HG03575 (cell line): ENCODE measurements around the gene ALAS1.

Experiments
- ATAC-seq: cut with Tn5 transposase; IDR thresholded peaks from one replicate; pipeline ENCODE4 v1.9.1; 2021; ENCODE audit not compliant: unreplicated experiment, insufficient number of reproducible peaks, low FRiP score; ENCODE audit errors: extremely low read depth

Gene ALAS1

GRCh38 chr3:52194485-52195290 lies 3.3 kb upstream of the ALAS1 start:
- no peak for ATAC-seq

DNA sequence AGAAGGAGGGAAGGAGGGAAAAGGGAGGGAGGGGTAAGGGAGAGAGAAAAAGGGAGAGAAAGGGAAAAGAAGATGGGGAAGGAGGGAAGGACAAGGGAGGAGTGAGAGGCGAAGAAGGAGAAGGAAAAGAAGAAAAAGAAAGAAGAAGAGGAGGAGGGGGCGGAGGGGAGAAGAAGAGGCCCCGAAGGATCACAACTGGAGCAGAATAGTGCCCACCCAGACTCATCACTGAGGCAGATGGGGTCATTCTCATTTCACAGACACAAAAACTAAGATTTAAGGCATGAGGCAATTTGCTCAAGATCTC lies 2.7 kb upstream of the ALAS1 start:
- ATAC-seq: no peak

DNA sequence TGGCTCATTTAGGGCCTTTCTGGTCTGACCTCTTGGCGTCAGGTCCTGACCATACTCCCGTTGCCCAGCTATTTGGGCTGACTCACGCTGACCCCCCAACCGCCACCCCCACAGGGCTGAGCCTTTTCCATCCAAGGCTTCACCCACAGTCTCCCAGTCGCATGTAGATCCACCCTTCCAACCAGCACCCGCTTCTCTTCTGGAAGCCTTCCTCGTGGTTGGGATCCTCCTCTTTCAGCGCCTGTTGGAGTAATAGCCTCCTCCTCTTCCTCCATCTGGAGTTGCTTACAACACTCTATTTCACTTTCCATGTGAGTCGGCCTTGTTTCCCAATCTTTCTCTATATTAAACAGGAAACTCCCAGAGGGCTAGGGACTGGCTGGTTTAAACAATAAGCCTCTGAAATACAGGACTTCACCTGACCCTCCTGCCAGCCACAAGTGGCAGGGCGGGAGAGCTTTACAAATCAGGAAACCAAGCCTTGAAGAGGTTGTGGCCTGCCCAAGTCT lies 2.1 kb upstream of the ALAS1 start:
- no peak for ATAC-seq

- no peak for ATAC-seq
These were observed 983 bp upstream of the ALAS1 start for GRCh38 chr3:52196977-52197376.

DNA sequence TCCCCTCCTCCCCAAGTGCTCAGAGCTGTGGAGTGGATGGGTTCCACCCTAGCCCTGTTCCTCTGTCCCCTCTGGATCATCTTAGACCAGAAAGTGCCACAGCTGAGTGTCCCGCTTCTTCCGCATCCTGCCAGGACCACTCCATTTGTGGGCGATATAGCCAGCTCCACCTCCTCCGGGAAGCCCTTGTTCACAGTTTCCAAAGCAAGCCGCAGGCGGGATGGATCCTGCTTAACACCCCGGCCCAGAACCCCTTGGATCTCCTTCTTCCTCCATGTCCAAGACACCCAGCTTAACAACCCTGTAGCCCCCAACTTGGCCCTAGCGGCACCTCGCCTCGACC lies 490 bp upstream of the ALAS1 start:
- no peak for ATAC-seq

DNA sequence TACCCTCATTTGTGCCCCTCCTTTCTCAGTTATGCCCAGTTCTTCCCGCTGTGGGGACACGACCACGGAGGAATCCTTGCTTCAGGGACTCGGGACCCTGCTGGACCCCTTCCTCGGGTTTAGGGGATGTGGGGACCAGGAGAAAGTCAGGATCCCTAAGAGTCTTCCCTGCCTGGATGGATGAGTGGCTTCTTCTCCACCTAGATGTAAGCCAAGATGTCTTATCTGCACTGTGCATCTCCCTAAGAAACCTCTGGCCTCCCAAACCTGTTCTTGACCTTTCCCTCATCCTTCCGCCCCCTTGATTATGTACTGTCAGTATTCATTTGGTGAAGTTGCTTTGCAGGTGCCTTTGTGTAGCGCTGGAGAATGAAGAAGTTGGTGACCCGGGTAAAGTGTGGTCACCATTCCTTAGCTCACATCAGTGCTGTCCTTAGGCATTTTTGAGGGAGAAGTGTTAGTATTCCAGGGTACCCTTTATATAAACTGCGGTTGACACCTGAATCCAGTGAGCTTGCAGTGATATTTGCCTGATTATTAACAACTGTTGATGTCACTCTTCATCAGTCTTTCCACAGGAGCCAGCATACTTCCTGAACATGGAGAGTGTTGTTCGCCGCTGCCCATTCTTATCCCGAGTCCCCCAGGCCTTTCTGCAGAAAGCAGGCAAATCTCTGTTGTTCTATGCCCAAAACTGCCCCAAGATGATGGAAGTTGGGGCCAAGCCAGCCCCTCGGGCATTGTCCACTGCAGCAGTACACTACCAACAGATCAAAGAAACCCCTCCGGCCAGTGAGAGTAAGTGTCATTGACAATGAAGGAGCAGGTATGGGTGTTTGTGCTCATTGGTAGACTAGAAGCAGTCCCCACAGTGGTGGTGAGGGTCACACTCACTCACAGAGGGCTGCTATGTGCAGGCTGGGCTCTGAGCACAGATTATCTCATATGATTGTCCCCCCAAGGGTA lies 966 bp downstream of the ALAS1 start:
- ATAC-seq: no peak

GRCh38 chr3:52200981-52201679 lies 3.2 kb downstream of the ALAS1 start:
- ATAC-seq: no peak

DNA sequence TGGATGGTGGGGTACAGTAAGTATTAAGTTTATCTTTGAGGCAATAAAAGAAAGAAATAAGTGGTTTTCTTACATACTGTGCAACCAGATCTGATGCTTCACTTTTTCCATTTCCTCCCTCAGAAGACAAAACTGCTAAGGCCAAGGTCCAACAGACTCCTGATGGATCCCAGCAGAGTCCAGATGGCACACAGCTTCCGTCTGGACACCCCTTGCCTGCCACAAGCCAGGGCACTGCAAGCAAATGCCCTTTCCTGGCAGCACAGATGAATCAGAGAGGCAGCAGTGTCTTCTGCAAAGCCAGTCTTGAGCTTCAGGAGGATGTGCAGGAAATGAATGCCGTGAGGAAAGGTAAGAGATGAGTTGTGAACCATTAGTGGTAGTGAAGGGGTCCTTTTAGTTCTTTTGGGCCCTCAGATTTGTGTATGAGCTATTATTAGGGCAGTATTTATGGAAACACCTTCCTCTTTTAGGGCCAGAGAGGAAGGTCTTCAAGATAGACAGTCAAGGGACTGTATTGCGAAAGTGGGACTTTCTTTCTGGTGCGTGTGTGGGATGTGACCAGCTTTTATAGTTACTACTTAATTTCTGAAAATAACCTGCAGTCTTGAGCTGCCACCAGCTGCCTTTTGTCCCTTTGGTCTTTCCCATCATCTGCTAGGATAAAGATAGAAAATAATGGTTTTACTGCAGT lies 4.6 kb downstream of the ALAS1 start:
- ATAC-seq: no peak

DNA sequence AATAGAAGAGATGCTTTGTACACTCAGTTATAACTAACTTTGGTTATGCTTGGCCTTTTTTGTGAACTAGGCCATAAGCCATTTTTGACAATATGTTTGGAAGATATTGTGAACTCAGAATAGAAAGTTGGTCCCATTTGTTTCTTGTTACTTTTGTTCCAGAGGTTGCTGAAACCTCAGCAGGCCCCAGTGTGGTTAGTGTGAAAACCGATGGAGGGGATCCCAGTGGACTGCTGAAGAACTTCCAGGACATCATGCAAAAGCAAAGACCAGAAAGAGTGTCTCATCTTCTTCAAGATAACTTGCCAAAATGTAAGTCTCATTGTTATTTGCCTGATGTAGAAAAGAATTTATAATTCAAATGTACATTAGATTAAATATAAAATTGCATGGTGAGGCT lies 5.7 kb downstream of the ALAS1 start:
- no peak for ATAC-seq

GRCh38 chr3:52204337-52205073 lies 6.5 kb downstream of the ALAS1 start:
- no peak for ATAC-seq

DNA sequence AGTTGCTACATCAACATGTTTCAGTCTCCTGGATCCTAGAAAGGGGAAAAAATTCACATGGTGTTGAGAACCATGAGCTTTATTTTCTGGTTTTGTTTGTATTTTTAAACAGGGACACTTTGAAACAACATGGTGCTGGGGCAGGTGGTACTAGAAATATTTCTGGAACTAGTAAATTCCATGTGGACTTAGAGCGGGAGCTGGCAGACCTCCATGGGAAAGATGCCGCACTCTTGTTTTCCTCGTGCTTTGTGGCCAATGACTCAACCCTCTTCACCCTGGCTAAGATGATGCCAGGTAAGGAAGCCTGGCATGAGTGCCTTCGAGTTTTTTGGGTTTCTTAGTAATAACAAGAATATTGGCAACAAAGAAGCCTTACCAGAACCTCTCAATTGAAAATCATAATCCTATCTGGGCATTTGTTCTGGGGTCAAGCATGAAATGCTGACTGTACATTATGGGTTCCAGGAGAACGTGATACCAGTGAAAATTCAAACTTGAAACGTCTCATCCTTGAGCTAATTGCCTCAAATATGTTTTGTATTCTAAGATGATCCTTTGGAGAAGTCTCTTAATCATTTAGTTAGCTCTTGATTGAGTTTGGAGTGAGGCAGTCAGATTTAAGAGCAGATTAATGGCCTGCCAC lies 7.9 kb downstream of the ALAS1 start:
- ATAC-seq: no peak

- no peak for ATAC-seq
These were observed 10.6 kb downstream of the ALAS1 start for GRCh38 chr3:52208556-52208955.

GRCh38 chr3:52210037-52210436 lies 12.1 kb downstream of the ALAS1 start:
- no peak for ATAC-seq

GRCh38 chr3:52210550-52211046 lies 12.6 kb downstream of the ALAS1 start:
- no peak for ATAC-seq

DNA sequence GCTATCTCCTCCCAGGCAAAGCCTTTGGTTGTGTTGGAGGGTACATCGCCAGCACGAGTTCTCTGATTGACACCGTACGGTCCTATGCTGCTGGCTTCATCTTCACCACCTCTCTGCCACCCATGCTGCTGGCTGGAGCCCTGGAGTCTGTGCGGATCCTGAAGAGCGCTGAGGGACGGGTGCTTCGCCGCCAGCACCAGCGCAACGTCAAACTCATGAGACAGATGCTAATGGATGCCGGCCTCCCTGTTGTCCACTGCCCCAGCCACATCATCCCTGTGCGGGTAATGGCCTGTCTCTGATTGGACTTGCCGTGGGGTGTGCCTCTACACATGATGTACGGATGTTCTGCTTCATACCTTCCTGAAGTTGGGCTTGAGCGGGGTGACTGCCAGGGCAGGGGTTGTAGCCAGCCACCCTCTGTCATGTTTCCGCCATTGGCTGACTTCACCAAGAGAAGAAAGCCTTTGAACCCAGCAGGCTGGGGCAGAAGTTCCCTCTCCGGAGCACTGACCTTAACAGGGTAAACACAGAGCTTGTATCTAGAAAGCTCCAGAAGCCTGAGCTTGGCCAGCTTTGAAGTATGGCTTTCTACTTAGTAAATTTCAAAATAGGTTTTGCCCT lies 13.4 kb downstream of the ALAS1 start:
- ATAC-seq: no peak

DNA sequence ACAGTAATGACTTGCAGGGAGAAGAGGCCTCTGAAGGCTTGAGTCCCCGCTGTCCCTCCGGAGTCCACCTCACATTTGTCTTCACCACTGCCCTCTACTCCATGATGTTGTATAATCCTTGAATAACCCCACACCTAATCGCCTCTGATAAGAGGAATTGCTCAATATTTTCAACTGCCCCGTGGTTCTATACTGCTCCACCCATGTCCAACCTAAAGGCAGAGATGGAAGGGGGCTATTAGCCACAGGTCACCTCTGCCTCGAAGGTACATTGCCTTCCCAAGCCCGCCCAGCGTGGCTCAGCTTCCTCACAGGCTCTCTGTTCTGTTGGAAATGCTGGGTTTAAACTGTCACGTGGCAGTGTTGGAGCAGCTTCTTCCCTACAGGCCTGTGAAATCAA lies 15.0 kb downstream of the ALAS1 start:
- ATAC-seq: no peak

DNA sequence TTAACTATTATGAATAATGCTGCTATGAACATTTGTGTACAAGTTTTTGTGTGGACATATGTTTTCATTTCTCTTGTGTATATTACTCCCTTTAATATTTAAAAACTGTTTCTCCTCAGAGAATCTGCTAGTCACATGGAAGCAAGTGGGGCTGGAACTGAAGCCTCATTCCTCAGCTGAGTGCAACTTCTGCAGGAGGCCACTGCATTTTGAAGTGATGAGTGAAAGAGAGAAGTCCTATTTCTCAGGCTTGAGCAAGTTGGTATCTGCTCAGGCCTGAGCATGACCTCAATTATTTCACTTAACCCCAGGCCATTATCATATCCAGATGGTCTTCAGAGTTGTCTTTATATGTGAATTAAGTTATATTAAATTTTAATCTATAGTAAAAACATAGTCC lies 15.9 kb downstream of the ALAS1 start:
- ATAC-seq: no peak
